Measurements from ENCODE around the gene BEND6. TPM values are rescaled to one million over a fixed set of nuclear protein-coding genes. Genes with fewer than 3 reads are reported as not detected.

The BEND6 gene
- total and polyA plus RNA-seq, 10 of the 15 experiments (the other 5 are each of a cell fraction or from before 2014, with no cell fraction given), result 0.79 to 2.8 (median 1.6) TPM

DNA sequence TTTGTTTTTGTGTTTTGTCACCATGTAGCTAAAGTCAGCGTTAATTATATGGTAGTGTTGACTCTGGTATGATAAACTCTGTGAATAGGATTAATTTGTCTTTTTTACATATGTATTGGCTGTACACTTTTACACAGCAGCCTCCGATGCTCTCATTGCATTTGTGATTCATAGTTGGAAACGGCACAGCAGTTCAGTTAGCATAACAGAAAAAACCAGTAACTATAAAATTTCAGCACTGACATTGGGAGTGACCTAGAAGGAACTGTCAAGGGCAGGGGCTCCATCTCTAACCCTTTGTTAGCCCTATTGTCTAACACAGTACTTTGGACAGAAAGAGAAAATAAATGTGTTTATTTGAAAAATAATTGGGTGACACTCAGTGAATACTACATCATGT, 5.6 kb upstream of the BEND6 start:
- H3K9ac ChIP-seq (ENCODE audit: control insufficient read depth, insufficient read depth, low read length), result no peak overlapping the region
- no peak overlapping the region for H3K4me3 ChIP-seq
- in situ Hi-C loops (cut with MboI) (no loop called here), intact Hi-C loops (cut with micrococcal nuclease; ENCODE audit: unreplicated experiment) (no loop called here)
- FAIRE-seq (no peak), DNase-seq (ENCODE audit: low read depth, low spot score) (no peak), ATAC-seq (no peak)
- H3K27me3 ChIP-seq (replicated peaks in 1 of 2; ENCODE audit: control insufficient read depth in 2 of 2, insufficient read depth in 2 of 2, low read length in 1 of 2), result no peaks in the 10 kb centered on the region
- ChIA-PET RAD21 (ENCODE audit: unreplicated experiment) (no interaction called here), CTCF (interaction anchor here (1.0 to 1.1 kb wide), 2 partner anchors 48 to 368 kb away, joined by 3 read pairs; partner anchors contain the start of gene PRIM2), POLR2A (no interaction called here), SMC1A (ENCODE audit: uncharacterized antibody, unreplicated experiment) (no interaction called here)
- peaks cover 14% of the 10 kb centered on the region for H3K79me2 ChIP-seq (ENCODE audit: control insufficient read depth, insufficient read depth, low read length)
- peaks cover 13% of the 10 kb centered on the region for H3K4me1 ChIP-seq (ENCODE audit: control insufficient read depth, insufficient read depth, low read length)
- no peaks in the 10 kb centered on the region for H4K20me1 ChIP-seq (ENCODE audit: control insufficient read depth, insufficient read depth)
- no peak overlapping the region for H3K27ac ChIP-seq (ENCODE audit: control insufficient read depth, insufficient read depth)
- no peak overlapping the region for H3K4me2 ChIP-seq (ENCODE audit: control insufficient read depth, insufficient read depth)
- 65% methylated on average over 3 of the region's 3 CpGs for WGBS (ENCODE audit: insufficient coverage, insufficient replicate concordance, low lambda C conversion rate, missing lambda C conversion rate)
- H2AFZ ChIP-seq (ENCODE audit: control insufficient read depth, low read depth, low read length), result no peak overlapping the region
- H3K36me3 ChIP-seq (ENCODE audit: control insufficient read depth in 2 of 2, insufficient read depth in 2 of 2, low read length in 1 of 2), result no peaks in the 10 kb centered on the region
- no peaks in the 10 kb centered on the region for H3K9me3 ChIP-seq (replicated peaks; ENCODE audit: control insufficient read depth, insufficient read depth, low read length)
- no TSS peak for BruUV-seq (replicated peaks)
- TF ChIP-seq CREB1 (IDR thresholded peaks at IDR 0.05; ENCODE audit: low read depth), result no peak
- TF ChIP-seq RAD21 (IDR thresholded peaks at IDR 0.05; ENCODE audit: insufficient read depth, low read depth, low read length), result no peak
- no peak for TF ChIP-seq HCFC1 (IDR thresholded peaks at IDR 0.05; ENCODE audit: low read length)
- TF ChIP-seq, protein P1, sequence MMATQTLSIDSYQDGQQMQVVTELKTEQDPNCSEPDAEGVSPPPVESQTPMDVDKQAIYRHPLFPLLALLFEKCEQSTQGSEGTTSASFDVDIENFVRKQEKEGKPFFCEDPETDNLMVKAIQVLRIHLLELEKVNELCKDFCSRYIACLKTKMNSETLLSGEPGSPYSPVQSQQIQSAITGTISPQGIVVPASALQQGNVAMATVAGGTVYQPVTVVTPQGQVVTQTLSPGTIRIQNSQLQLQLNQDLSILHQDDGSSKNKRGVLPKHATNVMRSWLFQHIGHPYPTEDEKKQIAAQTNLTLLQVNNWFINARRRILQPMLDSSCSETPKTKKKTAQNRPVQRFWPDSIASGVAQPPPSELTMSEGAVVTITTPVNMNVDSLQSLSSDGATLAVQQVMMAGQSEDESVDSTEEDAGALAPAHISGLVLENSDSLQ (IDR thresholded peaks at IDR 0.05), result no peak
- no peak for TF ChIP-seq BACH1 (IDR thresholded peaks at IDR 0.05; ENCODE audit: borderline replicate concordance)
- TF ChIP-seq CBX5 (IDR thresholded peaks at IDR 0.05; ENCODE audit: low read depth), result no peak
- TF ChIP-seq CHD1 (IDR thresholded peaks at IDR 0.05; ENCODE audit: low read depth, low read length), result no peak
- TF ChIP-seq PAX5 (IDR thresholded peaks at IDR 0.05; ENCODE audit: borderline replicate concordance, low read depth, low read length), result no peak
- no peak for TF ChIP-seq JUNB (IDR thresholded peaks at IDR 0.05)
- TF ChIP-seq LARP7 (IDR thresholded peaks at IDR 0.05), result no peak
- no peak for TF ChIP-seq RAD51 (IDR thresholded peaks at IDR 0.05)
- TF ChIP-seq POU2F2 (IDR thresholded peaks at IDR 0.05; ENCODE audit: borderline replicate concordance, low read depth, low read length), result no peak
- TF ChIP-seq IRF4 (IDR thresholded peaks at IDR 0.05; ENCODE audit: low read depth, low read length), result no peak
- TF ChIP-seq ZNF207 (IDR thresholded peaks at IDR 0.05; ENCODE audit: borderline replicate concordance), result no peak
- TF ChIP-seq, protein P2, sequence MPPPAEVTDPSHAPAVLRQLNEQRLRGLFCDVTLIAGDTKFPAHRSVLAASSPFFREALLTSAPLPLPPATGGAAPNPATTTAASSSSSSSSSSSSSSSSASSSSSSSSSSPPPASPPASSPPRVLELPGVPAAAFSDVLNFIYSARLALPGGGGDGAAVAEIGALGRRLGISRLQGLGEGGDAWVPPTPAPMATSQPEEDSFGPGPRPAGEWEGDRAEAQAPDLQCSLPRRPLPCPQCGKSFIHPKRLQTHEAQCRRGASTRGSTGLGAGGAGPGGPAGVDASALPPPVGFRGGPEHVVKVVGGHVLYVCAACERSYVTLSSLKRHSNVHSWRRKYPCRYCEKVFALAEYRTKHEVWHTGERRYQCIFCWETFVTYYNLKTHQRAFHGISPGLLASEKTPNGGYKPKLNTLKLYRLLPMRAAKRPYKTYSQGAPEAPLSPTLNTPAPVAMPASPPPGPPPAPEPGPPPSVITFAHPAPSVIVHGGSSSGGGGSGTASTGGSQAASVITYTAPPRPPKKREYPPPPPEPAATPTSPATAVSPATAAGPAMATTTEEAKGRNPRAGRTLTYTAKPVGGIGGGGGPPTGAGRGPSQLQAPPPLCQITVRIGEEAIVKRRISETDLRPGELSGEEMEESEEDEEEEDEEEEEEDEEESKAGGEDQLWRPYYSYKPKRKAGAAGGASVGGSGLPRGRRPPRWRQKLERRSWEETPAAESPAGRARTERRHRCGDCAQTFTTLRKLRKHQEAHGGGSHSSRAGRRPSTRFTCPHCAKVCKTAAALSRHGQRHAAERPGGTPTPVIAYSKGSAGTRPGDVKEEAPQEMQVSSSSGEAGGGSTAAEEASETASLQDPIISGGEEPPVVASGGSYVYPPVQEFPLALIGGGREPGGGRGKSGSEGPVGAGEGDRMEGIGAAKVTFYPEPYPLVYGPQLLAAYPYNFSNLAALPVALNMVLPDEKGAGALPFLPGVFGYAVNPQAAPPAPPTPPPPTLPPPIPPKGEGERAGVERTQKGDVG (CRISPR knock-in tag; IDR thresholded peaks at IDR 0.05), result no peak
- no peak for TF ChIP-seq NFYB (IDR thresholded peaks at IDR 0.05; ENCODE audit: insufficient read depth, low read depth, low read length)
- TF ChIP-seq, protein P3, sequence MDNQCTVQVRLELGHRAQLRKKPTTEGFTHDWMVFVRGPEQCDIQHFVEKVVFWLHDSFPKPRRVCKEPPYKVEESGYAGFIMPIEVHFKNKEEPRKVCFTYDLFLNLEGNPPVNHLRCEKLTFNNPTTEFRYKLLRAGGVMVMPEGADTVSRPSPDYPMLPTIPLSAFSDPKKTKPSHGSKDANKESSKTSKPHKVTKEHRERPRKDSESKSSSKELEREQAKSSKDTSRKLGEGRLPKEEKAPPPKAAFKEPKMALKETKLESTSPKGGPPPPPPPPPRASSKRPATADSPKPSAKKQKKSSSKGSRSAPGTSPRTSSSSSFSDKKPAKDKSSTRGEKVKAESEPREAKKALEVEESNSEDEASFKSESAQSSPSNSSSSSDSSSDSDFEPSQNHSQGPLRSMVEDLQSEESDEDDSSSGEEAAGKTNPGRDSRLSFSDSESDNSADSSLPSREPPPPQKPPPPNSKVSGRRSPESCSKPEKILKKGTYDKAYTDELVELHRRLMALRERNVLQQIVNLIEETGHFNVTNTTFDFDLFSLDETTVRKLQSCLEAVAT (IDR thresholded peaks at IDR 0.05), result no peak
- TF ChIP-seq, protein P4, sequence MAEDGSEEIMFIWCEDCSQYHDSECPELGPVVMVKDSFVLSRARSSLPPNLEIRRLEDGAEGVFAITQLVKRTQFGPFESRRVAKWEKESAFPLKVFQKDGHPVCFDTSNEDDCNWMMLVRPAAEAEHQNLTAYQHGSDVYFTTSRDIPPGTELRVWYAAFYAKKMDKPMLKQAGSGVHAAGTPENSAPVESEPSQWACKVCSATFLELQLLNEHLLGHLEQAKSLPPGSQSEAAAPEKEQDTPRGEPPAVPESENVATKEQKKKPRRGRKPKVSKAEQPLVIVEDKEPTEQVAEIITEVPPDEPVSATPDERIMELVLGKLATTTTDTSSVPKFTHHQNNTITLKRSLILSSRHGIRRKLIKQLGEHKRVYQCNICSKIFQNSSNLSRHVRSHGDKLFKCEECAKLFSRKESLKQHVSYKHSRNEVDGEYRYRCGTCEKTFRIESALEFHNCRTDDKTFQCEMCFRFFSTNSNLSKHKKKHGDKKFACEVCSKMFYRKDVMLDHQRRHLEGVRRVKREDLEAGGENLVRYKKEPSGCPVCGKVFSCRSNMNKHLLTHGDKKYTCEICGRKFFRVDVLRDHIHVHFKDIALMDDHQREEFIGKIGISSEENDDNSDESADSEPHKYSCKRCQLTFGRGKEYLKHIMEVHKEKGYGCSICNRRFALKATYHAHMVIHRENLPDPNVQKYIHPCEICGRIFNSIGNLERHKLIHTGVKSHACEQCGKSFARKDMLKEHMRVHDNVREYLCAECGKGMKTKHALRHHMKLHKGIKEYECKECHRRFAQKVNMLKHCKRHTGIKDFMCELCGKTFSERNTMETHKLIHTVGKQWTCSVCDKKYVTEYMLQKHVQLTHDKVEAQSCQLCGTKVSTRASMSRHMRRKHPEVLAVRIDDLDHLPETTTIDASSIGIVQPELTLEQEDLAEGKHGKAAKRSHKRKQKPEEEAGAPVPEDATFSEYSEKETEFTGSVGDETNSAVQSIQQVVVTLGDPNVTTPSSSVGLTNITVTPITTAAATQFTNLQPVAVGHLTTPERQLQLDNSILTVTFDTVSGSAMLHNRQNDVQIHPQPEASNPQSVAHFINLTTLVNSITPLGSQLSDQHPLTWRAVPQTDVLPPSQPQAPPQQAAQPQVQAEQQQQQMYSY (CRISPR knock-in tag; IDR thresholded peaks at IDR 0.05), result no peak
